Right cardiac atrium (tissue), 5 donors: ENCODE results near the gene FA2H. TPM values are rescaled to one million over a fixed set of nuclear protein-coding genes. Genes with fewer than 3 reads are reported as not detected.

Experiments
- ATAC-seq, 2 donors: fragments of 200-7000 bp; cut with Tn5 transposase; one replicate each; pipeline versions ENCODE4 v1.8.0 to v1.9.1; 2020; ENCODE audit warnings: moderate library complexity in 2 of 2, mild to moderate bottlenecking in 1 of 2
- DNase-seq, 3 donors: peaks; one replicate each; pipeline ENCODE4 v3.0.0-alpha.2; 2020
- H3K27ac ChIP-seq: one replicate; pipeline ENCODE4 v1.5.1; 2013; ENCODE audit warnings: mild to moderate bottlenecking, low read length, control low read depth, moderate library complexity
- H3K27me3 ChIP-seq: one replicate; pipeline ENCODE4 v1.6.1; 2013; ENCODE audit not compliant: control insufficient read depth, insufficient read depth
- H3K4me1 ChIP-seq: one replicate; pipeline ENCODE4 v1.6.1; 2013; ENCODE audit warnings: low read length; ENCODE audit not compliant: control insufficient read depth, insufficient read depth
- H3K4me3 ChIP-seq: one replicate; pipeline ENCODE4 v1.5.1; 2013; ENCODE audit warnings: low read length, control low read depth
- H3K9me3 ChIP-seq: one replicate; pipeline ENCODE4 v1.6.1; 2013; ENCODE audit warnings: low read length; ENCODE audit not compliant: control insufficient read depth
- WGBS: extraction: QIAGEN DNeasy Blood & Tissue Kit; methylation state at CpG from one replicate; pipeline ENCODE4 v1.1.7; 2013; 5-methylcytosine and 5-hydroxymethylcytosine counted together
- intact Hi-C, 4 donors: fragments of 100-400 bp; cut with DNase I; formaldehyde crosslinking; loops; one replicate each; pipeline versions ENCODE4 v1.11.0 to v1.14.0; 2022 to 2023
- polyA plus RNA-seq: library from polyadenylated mRNA; stranded (reverse); fragments of 200-250 nt; gene quantifications from one replicate; pipeline ENCODE4 v1.2.3, GENCODE V29; 2013
- total RNA-seq, 4 donors: library from RNA; stranded (reverse); fragmentation: NEBNext Ultra II Directional; extraction: Animal tissue kit (Norgen Biotek cat#: 25700); gene quantifications; one replicate each; pipeline ENCODE4 v1.2.1, GENCODE V29; 2021
- donor health status: healthy with polysubstance abuse.
- donor health status: DM: no; HTN: yes; CAD: no.
- donor health status: DM: no; HTN: no; CAD: no.
- donor health status: DM: no; HTN: yes; CAD: no; lungs with severe emphysema.
- donor health status: DM: yes; HTN: yes; CAD: no.

The FA2H gene
- total and polyA plus RNA-seq, 5 donors = 0.18 to 0.76 (median 0.55) TPM; not detected in 1

GRCh38 chr16:74720579-74720978, 54.0 kb downstream of the FA2H start:
- intact Hi-C loops = no loop called here
- no peak for DNase-seq
- WGBS = 76% methylated on average over 5 of the region's 5 CpGs
- no peak overlapping the region for H3K27ac ChIP-seq
- no peaks in the 10 kb centered on the region for H3K27me3 ChIP-seq
- H3K4me3 ChIP-seq = no peak overlapping the region
- H3K4me1 ChIP-seq = no peaks in the 10 kb centered on the region
- no peak for ATAC-seq
- no peaks in the 10 kb centered on the region for H3K9me3 ChIP-seq

GRCh38 chr16:74718741-74719610, 55.6 kb downstream of the FA2H start:
- 90% methylated on average over 27 of the region's 27 CpGs for WGBS
- no peak overlapping the region for H3K4me3 ChIP-seq
- H3K4me1 ChIP-seq = no peaks in the 10 kb centered on the region
- no peaks in the 10 kb centered on the region for H3K27me3 ChIP-seq
- intact Hi-C loops = no loop called here
- DNase-seq (no peak), ATAC-seq (no peak)
- H3K27ac ChIP-seq = no peak overlapping the region
- no peaks in the 10 kb centered on the region for H3K9me3 ChIP-seq

- no peak overlapping the region for H3K4me3 ChIP-seq
- ATAC-seq = no peak
- WGBS = 85% methylated on average over 13 of the region's 13 CpGs
These were observed 56.5 kb downstream of the FA2H start for GRCh38 chr16:74718140-74718539.

GRCh38 chr16:74717367-74717766, 57.3 kb downstream of the FA2H start:
- 81% methylated on average over 7 of the region's 7 CpGs for WGBS

More at GRCh38 chr16:74718140-74718539, 56.5 kb downstream of the FA2H start:
- intact Hi-C loops = no loop called here
- no peak for DNase-seq
- Histone ChIP-seq H3K27ac (no peak overlapping the region), H3K9me3 (no peaks in the 10 kb centered on the region), H3K4me1 (no peaks in the 10 kb centered on the region), H3K27me3 (no peaks in the 10 kb centered on the region)

GRCh38 chr16:74716355-74716754, 58.3 kb downstream of the FA2H start:
- 83% methylated on average over 15 of the region's 15 CpGs for WGBS
- intact Hi-C loops = no loop called here
- DNase-seq (no peak), ATAC-seq (peak in 1 of 2 donors; percentile 14)
- Histone ChIP-seq H3K9me3 (no peaks in the 10 kb centered on the region), H3K4me1 (no peaks in the 10 kb centered on the region), H3K27ac (no peak overlapping the region), H3K4me3 (no peak overlapping the region), H3K27me3 (no peaks in the 10 kb centered on the region)

More at GRCh38 chr16:74717367-74717766, 57.3 kb downstream of the FA2H start:
- Histone ChIP-seq H3K27ac (no peak overlapping the region), H3K4me1 (no peaks in the 10 kb centered on the region), H3K9me3 (no peaks in the 10 kb centered on the region), H3K27me3 (no peaks in the 10 kb centered on the region), H3K4me3 (no peak overlapping the region)
- ATAC-seq = no peak
- no peak for DNase-seq
- intact Hi-C loops = no loop called here

GRCh38 chr16:74713876-74714275, 60.7 kb downstream of the FA2H start:
- 90% methylated on average over 10 of the region's 10 CpGs for WGBS
- no peak overlapping the region for H3K4me3 ChIP-seq
- ATAC-seq (no peak), DNase-seq (no peak)
- no peaks in the 10 kb centered on the region for H3K4me1 ChIP-seq
- H3K27me3 ChIP-seq = no peaks in the 10 kb centered on the region
- H3K9me3 ChIP-seq = no peaks in the 10 kb centered on the region
- intact Hi-C loops = loop anchor here in 2 of 4 donors (5.0 kb wide), 1 partner anchor 148 kb away; no protein-coding TSS in a partner anchor
- H3K27ac ChIP-seq = no peak overlapping the region

- ATAC-seq (no peak), DNase-seq (no peak)
- Histone ChIP-seq H3K27me3 (no peaks in the 10 kb centered on the region), H3K4me1 (no peaks in the 10 kb centered on the region), H3K27ac (no peak overlapping the region), H3K9me3 (no peaks in the 10 kb centered on the region), H3K4me3 (no peak overlapping the region)
- intact Hi-C loops = loop anchor here in 2 of 4 donors (5.0 kb wide), 1 partner anchor 149 kb away; no protein-coding TSS in a partner anchor
- WGBS = 66% methylated on average over 10 of the region's 10 CpGs
These were observed 61.3 kb downstream of the FA2H start for GRCh38 chr16:74713325-74713724.

- no peak overlapping the region for H3K27ac ChIP-seq
- no peak overlapping the region for H3K4me3 ChIP-seq
- H3K9me3 ChIP-seq = no peaks in the 10 kb centered on the region
- 85% methylated on average over 12 of the region's 12 CpGs for WGBS
- no peak for ATAC-seq
- H3K27me3 ChIP-seq = no peaks in the 10 kb centered on the region
- no peaks in the 10 kb centered on the region for H3K4me1 ChIP-seq
- intact Hi-C loops = loop anchor here in 2 of 4 donors (5.0 kb wide), 1 partner anchor 150 kb away; no protein-coding TSS in a partner anchor
- DNase-seq = no peak
These were observed 62.7 kb downstream of the FA2H start for GRCh38 chr16:74711938-74712337.

GRCh38 chr16:74710401-74710800, 64.2 kb downstream of the FA2H start:
- 93% methylated on average over 8 of the region's 8 CpGs for WGBS
- DNase-seq = no peak
- Histone ChIP-seq H3K27ac (no peak overlapping the region), H3K9me3 (no peaks in the 10 kb centered on the region), H3K4me1 (no peaks in the 10 kb centered on the region), H3K27me3 (no peaks in the 10 kb centered on the region), H3K4me3 (no peak overlapping the region)
- no peak for ATAC-seq
- intact Hi-C loops = loop anchor here in 2 of 4 donors (5.0 kb wide), 1 partner anchor 152 kb away; no protein-coding TSS in a partner anchor

GRCh38 chr16:74709441-74709877, 65.2 kb downstream of the FA2H start:
- Histone ChIP-seq H3K4me1 (no peaks in the 10 kb centered on the region), H3K9me3 (no peaks in the 10 kb centered on the region), H3K27me3 (no peaks in the 10 kb centered on the region), H3K4me3 (no peak overlapping the region), H3K27ac (no peak overlapping the region)
- intact Hi-C loops = loop anchor here in 1 of 4 donors (5.0 kb wide), 1 partner anchor 153 kb away; no protein-coding TSS in a partner anchor
- peak; percentile 77 to 90 (median 87) for DNase-seq
- WGBS = under 1% methylated on average over 6 of the region's 6 CpGs
- ATAC-seq = peak; percentile 88 to 91
